Measurements from ENCODE around the gene POU4F3. TPM values are rescaled to one million over a fixed set of nuclear protein-coding genes. Genes with fewer than 3 reads are reported as not detected.
"Not testable (repeated sequence)": the region's sequence is repeated elsewhere in the genome, so short reads cannot be mapped to it uniquely, and the experiment has no call there.

Gene POU4F3
- not detected for total RNA-seq

GRCh38 chr5:146338774-146339714, at the start of gene POU4F3:
TSS of gene POU4F3 (plus strand) at chr5:146338839. CDS start at chr5:146339113, 274 bp downstream.
- Histone ChIP-seq H3K27me3 (peaks cover 0 to 49% of the 10 kb centered on the region in 2 donors), H3K9me3 (no peaks in the 10 kb centered on the region), H3K27ac (no peak within 1 kb of the TSS), H3K36me3 (no peaks in the 10 kb centered on the region), H3K4me1 (no peaks in the 10 kb centered on the region), H3K4me3 (no peak within 1 kb of the TSS)
- TF ChIP-seq POLR2A (IDR thresholded peaks at IDR 0.05), result no peak
- no peak for DNase-seq

DNA sequence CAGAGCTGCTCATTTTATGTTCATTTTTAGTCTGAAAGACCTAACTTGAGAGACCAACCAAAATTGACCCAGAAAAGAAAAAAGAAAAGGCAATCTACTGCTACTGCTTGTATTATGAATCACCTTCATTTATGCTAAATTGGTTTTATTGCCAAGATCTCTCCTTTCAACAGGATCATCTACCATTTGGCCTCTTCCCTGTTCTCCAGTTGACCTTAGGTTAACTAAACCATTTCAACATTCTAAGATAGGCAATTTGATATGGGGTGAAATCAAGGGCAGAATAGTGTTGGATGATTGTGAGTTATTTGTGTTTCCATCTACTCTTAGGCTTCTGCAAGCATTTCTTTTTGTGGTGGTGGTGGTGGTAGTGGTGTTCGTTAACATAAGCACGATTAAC, 48.3 kb upstream of the POU4F3 start:
- no peak overlapping the region for H3K27ac ChIP-seq
- no peaks in the 10 kb centered on the region for H3K4me1 ChIP-seq
- DNase-seq, result no peak
- TF ChIP-seq, protein P1, sequence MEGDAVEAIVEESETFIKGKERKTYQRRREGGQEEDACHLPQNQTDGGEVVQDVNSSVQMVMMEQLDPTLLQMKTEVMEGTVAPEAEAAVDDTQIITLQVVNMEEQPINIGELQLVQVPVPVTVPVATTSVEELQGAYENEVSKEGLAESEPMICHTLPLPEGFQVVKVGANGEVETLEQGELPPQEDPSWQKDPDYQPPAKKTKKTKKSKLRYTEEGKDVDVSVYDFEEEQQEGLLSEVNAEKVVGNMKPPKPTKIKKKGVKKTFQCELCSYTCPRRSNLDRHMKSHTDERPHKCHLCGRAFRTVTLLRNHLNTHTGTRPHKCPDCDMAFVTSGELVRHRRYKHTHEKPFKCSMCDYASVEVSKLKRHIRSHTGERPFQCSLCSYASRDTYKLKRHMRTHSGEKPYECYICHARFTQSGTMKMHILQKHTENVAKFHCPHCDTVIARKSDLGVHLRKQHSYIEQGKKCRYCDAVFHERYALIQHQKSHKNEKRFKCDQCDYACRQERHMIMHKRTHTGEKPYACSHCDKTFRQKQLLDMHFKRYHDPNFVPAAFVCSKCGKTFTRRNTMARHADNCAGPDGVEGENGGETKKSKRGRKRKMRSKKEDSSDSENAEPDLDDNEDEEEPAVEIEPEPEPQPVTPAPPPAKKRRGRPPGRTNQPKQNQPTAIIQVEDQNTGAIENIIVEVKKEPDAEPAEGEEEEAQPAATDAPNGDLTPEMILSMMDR (IDR thresholded peaks at IDR 0.05), result no peak
- no peak for TF ChIP-seq POLR2A (IDR thresholded peaks at IDR 0.05)
- no peaks in the 10 kb centered on the region for H3K27me3 ChIP-seq
- no peak overlapping the region for H3K4me3 ChIP-seq
- H3K9me3 ChIP-seq, result no peaks in the 10 kb centered on the region
- peaks cover 0 to 20% (median 0%) of the 10 kb centered on the region in 3 donors for H3K36me3 ChIP-seq

GRCh38 chr5:146291421-146292074, 47.1 kb upstream of the POU4F3 start:
- no peaks in the 10 kb centered on the region for H3K27me3 ChIP-seq
- H3K4me3 ChIP-seq, result no peak overlapping the region
- H3K4me1 ChIP-seq, result no peaks in the 10 kb centered on the region
- TF ChIP-seq POLR2A (IDR thresholded peaks at IDR 0.05), result no peak
- TF ChIP-seq, protein P1 (IDR thresholded peaks at IDR 0.05), result peak; percentile 15 to 56 (median 44)
- DNase-seq, result no peak
- no peaks in the 10 kb centered on the region for H3K9me3 ChIP-seq
- peaks cover 0 to 8% (median 0%) of the 10 kb centered on the region in 3 donors for H3K36me3 ChIP-seq
- H3K27ac ChIP-seq, result no peak overlapping the region

GRCh38 chr5:146296245-146296644, 42.4 kb upstream of the POU4F3 start:
- H3K4me3 ChIP-seq, result no peak overlapping the region
- TF ChIP-seq POLR2A (IDR thresholded peaks at IDR 0.05), result no peak
- TF ChIP-seq, protein P1 (IDR thresholded peaks at IDR 0.05), result no peak
- no peak overlapping the region for H3K27ac ChIP-seq

GRCh38 chr5:146298920-146299319, 39.7 kb upstream of the POU4F3 start:
- H3K36me3 ChIP-seq, H3K9me3 ChIP-seq, H3K4me1 ChIP-seq, H3K4me3 ChIP-seq, H3K27me3 ChIP-seq, DNase-seq, H3K27ac ChIP-seq: not testable (repeated sequence)

More at GRCh38 chr5:146296245-146296644, 42.4 kb upstream of the POU4F3 start:
- Histone ChIP-seq H3K9me3 (no peaks in the 10 kb centered on the region), H3K4me1 (no peaks in the 10 kb centered on the region), H3K36me3 (no peaks in the 10 kb centered on the region), H3K27me3 (no peaks in the 10 kb centered on the region)
- no peak for DNase-seq

DNA sequence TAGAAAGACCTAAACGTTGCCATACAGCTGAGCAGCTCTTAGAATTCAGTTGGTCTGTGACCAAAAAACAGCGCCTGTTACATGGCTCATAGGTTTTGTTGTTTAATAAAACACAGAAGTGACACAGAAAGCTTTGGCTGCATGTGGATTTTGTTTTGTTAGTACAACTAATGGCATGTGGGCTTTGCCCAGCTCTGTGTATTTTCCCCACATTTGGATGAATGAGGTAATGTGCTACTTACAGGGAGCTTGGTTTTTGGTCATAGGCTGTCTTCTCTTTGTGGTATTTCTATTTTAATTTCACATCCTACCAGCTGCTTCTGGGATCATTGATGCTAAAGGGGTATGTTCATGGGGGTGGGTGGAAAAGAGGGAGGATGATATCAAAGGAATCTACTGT, 37.0 kb upstream of the POU4F3 start:
- no peak overlapping the region for H3K27ac ChIP-seq
- TF ChIP-seq, protein P1 (IDR thresholded peaks at IDR 0.05), result no peak
- TF ChIP-seq POLR2A (IDR thresholded peaks at IDR 0.05), result no peak
- H3K4me3 ChIP-seq, result no peak overlapping the region
- H3K4me1 ChIP-seq, result no peaks in the 10 kb centered on the region
- H3K36me3 ChIP-seq, result no peaks in the 10 kb centered on the region
- DNase-seq, result no peak
- no peaks in the 10 kb centered on the region for H3K27me3 ChIP-seq
- H3K9me3 ChIP-seq, result no peaks in the 10 kb centered on the region

Measured in Peyer's patch (tissue), 4 donors.